ENCODE results near the gene ATRNL1.
"Not testable (repeated sequence)": the region's sequence is repeated elsewhere in the genome, so short reads cannot be mapped to it uniquely, and the experiment has no call there.

Gene ATRNL1

GRCh38 chr10:115628616-115629015 is 535.5 kb downstream of the ATRNL1 start:
- no peak for DNase-seq

DNA sequence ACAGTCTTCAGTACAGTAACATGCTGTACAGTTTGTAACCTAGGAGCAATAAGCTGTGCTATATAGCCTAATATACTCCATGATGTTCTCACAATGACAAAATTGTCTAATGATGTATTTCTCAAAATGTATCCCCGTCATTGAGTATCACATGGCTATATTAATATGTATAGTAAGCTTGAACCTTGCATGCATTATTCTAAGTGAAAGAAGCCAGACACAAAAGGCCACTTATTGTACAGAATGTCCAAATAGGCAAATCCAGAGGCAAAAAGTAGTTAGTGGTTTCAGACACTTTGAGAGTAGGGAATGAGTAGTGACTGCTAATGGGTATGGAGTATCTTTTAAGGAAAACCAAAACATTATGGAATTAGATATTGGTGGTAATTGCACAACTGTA is 545.1 kb downstream of the ATRNL1 start:
- DNase-seq, result no peak

GRCh38 chr10:115649217-115649616 is 556.1 kb downstream of the ATRNL1 start:
- DNase-seq, result no peak

DNA sequence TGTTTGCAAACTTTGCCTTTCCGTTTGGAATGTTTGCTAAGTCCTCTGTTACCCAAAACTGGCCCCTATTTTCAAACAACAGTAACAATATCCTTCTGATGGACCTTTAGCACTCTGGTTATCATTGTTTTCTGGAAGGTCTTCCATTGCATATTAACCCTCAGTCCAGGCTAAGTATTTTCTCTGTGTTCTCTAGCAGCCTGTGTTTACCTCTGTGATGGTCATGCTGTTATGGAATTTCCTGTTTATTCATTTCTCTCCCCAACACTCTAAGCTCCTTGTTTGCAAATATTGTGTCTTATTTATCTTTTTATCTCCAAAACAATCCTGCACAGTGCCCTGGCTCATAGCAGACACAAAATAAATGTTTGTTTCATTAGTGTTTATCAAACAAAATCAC is 560.3 kb downstream of the ATRNL1 start:
- DNase-seq, result no peak

DNA sequence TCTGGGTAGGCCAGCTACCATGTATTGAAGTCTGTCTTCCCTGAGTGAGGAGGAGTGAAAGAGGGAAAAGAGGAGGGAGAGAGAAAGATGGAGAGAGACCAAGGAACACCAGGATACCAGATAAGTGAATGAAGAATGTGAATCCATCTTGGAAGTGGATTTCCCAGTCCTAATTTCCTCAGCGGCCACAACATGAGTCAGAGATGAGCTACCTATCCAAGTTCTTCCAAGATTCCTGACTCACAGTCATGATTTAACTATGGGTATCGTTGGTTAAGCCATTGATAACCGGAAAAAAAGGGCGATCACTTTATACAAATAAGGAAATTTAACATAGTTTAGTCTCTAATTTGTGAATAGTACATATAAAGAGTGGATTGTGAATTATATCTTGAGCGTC is 561.8 kb downstream of the ATRNL1 start:
- DNase-seq, result no peak

GRCh38 chr10:115657161-115657860 is 564.1 kb downstream of the ATRNL1 start:
- no peak for DNase-seq

GRCh38 chr10:115659616-115660015 is 566.5 kb downstream of the ATRNL1 start:
- no peak for DNase-seq

- DNase-seq, result no peak
These were observed 567.2 kb downstream of the ATRNL1 start for GRCh38 chr10:115660391-115660790.

DNA sequence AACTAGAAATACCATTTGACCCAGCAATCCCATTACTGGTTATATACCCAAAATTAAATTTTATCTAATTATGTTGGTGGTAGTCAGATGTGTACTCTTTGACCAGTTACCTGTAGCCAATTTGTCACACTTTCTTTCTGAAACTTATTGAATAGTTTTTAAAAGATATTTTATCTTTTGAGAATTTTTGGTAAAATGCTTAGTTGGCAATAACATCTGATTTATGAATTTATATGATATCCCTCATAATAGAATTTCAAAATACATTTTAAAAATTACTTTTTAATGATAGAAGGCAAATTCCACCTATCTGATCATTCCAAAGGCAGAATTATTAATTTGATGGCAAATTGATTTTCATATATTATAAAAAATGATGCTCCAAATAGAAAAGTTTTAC is 569.3 kb downstream of the ATRNL1 start:
- no peak for DNase-seq

DNA sequence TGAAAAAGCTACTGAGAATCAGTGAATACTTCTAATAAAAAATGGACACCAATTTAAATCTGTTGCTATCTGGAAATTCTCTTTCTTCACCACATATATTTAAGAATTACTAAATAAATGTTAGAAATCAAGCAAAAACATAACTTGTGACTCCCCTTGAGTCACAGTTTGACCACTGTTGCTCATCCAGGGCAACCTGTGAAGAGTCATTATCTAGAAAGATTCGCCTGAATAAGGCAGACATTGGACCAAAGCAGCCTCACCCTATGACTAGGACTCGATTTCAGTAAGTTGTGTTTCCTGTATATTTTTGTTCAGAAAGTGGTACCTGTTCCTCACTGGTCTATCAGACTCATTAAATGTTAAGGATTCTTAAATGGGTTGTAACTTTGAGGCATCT is 572.4 kb downstream of the ATRNL1 start:
- no peak for DNase-seq

- DNase-seq, result no peak
These were observed 581.3 kb downstream of the ATRNL1 start for GRCh38 chr10:115674496-115674895.

GRCh38 chr10:115696747-115697146 is 603.6 kb downstream of the ATRNL1 start:
- no peak for DNase-seq

- no peak for DNase-seq
These were observed 612.9 kb downstream of the ATRNL1 start for GRCh38 chr10:115706026-115706425.

DNA sequence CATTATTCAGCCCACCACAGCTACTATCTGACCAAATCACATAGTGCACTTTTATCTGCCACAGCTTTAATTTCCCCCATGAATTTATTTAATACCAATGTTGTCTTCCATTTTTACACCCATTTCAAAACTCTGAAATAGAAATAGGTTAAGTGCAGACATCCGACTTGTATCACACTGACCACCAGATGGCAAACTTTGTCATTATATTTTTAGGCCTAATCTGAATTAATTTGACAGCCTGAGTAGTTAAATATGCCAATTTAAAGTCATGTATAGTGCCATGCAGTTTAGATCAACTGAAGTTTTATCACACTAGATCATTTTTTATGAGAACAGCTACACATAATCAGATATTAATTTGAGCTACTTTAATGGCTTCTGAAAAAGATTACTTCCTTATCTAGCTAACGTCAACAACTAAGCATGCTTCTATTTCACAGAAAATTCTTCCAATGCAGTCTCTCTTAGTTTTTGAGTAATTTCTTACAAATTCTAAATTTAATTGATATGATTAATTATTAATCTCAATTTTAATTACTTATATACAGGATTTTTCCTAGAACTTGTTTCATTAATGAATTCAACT is 613.4 kb downstream of the ATRNL1 start:
- no peak for DNase-seq

GRCh38 chr10:115710136-115710535 is 617.0 kb downstream of the ATRNL1 start:
- DNase-seq, result no peak

- no peak for DNase-seq
These were observed 618.1 kb downstream of the ATRNL1 start for GRCh38 chr10:115711306-115711705.

GRCh38 chr10:115720121-115720520 is 627.0 kb downstream of the ATRNL1 start:
- no peak for DNase-seq

DNA sequence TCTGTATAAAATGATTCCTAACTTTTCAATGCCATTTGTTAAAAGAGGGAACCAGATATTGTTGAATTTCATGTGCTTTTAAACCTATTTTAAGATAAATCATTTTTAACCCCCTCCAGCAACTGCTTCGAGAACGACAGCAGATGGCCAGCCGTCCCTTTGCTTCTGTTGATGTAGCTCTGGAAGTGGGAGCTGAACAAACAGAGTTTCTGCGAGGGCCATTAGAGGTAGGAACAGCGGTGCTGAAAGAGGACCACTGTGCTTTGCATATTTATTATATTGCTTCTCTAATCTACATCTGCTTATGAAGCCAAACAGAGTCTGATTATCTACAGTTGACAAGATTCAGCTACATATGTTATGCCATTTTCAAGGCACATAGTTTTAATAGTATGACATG is 634.0 kb downstream of the ATRNL1 start:
- no peak for DNase-seq

DNA sequence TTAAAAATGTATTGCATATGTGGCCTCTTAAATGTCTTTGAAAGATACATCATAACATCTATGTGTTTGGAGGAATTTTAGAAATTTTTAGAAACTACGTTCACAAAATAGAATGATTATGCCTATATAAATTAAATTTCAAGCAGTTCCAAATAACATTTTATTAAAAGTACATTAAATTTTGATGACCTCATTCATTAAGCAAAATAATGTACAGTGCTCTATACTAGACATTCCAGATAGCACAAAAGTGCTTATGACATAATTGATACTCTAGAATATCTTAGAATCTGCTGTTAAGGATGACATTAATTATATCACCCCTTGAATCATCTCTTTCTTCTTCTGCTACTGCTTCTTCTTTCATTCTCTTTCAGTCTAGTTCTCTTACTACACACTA is 650.9 kb downstream of the ATRNL1 start:
- no peak for DNase-seq

- no peak for DNase-seq
These were observed 652.8 kb downstream of the ATRNL1 start for GRCh38 chr10:115745943-115746342.

- DNase-seq, result no peak
These were observed 654.6 kb downstream of the ATRNL1 start for GRCh38 chr10:115747811-115748210.

- not testable (repeated sequence) for DNase-seq
These were observed 665.3 kb downstream of the ATRNL1 start for GRCh38 chr10:115758488-115758887.

DNA sequence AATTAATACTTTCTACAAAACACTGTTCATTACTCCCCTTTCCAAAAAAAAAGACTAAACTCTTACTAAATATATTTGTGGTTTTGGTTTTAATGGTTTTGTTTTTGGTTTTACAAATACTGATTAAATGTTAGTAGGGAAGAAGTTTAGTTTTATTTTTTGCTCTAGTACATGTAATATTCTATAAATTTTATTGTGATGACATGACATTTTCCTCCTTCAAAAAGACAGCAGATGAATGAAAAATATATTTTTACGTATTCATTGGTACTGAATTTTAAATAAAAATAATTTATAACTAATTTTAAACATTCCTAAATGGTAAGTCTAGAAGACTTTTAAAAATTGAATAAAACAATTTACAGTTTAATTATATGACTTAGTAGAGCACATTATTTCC is 667.0 kb downstream of the ATRNL1 start:
- DNase-seq, result no peak

- DNase-seq, result no peak
These were observed 668.0 kb downstream of the ATRNL1 start for GRCh38 chr10:115761166-115761565.

DNA sequence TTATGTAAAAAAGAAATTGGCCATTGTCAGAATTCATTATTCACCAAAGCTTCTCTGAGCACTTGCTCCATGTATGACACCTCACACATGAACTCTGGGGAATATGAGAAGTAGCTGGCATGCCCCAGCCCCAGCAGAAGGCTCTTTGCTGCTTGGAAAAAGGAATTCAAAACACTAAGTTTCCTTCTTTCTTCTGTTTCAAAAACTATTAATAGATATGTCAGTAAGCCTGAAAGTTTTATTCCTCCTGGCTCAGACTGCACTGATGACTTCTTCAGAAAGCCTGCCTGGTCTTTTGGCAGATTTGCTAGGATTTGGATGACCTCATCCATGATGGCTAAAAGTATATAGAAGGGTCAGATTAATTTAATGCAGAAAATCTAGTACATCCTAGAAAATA is 668.9 kb downstream of the ATRNL1 start:
- DNase-seq, result no peak

All from activated effector memory CD4-positive, alpha-beta T cell treated with Interleukin-2 at 50 U/mL for 16 hours (primary cell).